VCaP (cell line): ENCODE measurements around the gene NOP9.

ENCODE experiments used
- H3K27ac ChIP-seq: fragments of 450-650 bp; 2 replicates; pipeline ENCODE4 v1.5.1; 2017
- TF ChIP-seq, protein P1 (sequence below): fragments of 450-650 bp; conservative IDR thresholded peaks from 2 replicates; pipeline ENCODE4 v1.5.1; 2017; ENCODE audit warnings: mild to moderate bottlenecking, moderate library complexity

NOP9 gene

DNA sequence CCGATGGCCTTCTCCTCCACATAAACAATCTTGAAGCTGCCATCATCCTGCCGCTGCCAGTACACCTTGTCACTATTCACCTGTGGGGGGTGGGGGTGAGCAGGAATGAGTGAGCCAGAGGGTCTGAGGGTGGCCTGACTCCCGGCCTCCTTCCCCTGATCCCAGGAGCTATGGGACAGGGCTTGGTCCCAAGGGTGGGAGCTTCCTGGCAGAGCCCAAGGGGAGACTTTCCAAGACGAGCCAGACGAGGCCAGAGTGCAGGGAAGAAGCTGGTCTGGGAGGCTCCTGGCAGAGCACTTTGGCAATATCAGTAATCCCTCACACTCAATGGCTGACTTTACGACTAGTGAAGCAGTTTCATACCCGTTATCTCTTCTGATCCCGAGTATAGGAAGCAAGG, 44.2 kb upstream of the NOP9 start:
- TF ChIP-seq, protein P1, sequence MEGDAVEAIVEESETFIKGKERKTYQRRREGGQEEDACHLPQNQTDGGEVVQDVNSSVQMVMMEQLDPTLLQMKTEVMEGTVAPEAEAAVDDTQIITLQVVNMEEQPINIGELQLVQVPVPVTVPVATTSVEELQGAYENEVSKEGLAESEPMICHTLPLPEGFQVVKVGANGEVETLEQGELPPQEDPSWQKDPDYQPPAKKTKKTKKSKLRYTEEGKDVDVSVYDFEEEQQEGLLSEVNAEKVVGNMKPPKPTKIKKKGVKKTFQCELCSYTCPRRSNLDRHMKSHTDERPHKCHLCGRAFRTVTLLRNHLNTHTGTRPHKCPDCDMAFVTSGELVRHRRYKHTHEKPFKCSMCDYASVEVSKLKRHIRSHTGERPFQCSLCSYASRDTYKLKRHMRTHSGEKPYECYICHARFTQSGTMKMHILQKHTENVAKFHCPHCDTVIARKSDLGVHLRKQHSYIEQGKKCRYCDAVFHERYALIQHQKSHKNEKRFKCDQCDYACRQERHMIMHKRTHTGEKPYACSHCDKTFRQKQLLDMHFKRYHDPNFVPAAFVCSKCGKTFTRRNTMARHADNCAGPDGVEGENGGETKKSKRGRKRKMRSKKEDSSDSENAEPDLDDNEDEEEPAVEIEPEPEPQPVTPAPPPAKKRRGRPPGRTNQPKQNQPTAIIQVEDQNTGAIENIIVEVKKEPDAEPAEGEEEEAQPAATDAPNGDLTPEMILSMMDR = no peak
- no peak overlapping the region for H3K27ac ChIP-seq

- TF ChIP-seq, protein P1 = no peak
- no peak overlapping the region for H3K27ac ChIP-seq
Observed at GRCh38 chr14:24255931-24256711, 43.5 kb upstream of the NOP9 start.

- TF ChIP-seq, protein P1 = no peak
- no peak overlapping the region for H3K27ac ChIP-seq
Observed at GRCh38 chr14:24256960-24257359, 42.7 kb upstream of the NOP9 start.

DNA sequence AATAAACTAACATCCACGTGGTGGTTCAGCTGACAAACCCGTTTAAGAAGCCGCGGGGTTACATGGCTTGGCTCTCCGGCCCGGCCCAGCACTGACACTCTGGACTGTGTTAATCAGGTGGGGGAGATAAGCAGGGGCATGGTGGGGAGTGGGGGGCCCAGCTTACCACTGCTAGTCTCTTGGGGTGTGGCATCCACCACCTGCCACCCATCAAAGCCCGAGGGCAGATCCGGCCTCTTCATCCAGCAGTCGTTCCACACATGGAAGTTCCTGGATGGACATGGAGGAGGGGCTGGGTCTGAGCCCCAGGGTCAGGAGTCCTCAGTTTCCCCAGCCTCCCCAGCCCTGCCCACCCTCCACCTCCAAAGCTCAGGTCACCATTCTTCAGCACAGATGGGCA, 41.5 kb upstream of the NOP9 start:
- H3K27ac ChIP-seq = no peak overlapping the region

GRCh38 chr14:24258548-24259265, 40.9 kb upstream of the NOP9 start:
- TF ChIP-seq, protein P1 = no peak
- no peak overlapping the region for H3K27ac ChIP-seq

More for the DNA sequence above, 41.5 kb upstream of the NOP9 start:
- TF ChIP-seq, protein P1 = no peak

DNA sequence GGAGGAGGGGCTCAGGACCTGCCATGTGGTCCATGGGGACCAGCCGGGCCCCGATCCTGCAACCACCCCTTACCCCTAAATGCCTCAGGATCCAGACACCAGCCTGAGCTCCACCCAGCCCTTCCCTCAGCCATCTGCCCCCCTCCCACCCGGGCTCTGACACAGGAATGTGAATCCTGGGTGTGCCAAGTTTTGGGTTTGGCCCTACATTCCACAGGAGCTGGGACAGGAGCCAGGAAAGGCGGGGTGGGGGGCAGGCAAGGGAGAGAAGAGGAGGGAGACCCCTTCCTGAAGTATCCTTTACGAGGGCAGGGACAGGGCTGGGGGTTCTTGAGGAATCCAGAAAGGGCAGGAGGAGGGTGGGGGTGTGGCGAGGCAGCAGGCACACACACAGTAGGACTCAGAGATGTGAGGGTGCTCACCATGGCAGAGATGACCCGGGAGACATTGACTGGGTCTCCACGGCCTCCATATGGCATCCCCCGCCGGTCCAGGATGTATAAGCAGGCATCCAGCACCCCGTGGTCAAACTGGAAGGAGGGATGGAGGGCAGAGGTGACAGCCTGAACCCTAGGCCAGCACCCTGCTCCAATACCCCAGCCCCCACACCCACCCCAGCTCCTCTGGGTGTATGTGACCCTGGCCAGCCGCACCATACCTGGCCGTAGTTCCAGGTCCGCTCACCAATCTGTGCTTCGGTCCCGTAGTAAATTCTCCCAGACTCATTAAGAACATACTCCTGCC, 40.2 kb upstream of the NOP9 start:
- TF ChIP-seq, protein P1 = no peak
- H3K27ac ChIP-seq = no peak overlapping the region
